CD8-positive, alpha-beta memory T cell (primary cell): ENCODE results near the gene SLC27A1. TPM values are rescaled to one million over a fixed set of nuclear protein-coding genes. Genes with fewer than 3 reads are reported as not detected.

ENCODE experiments used
- CTCF ChIA-PET: fragments of 350-600 bp; sonication (Branson Sonifier 250); formaldehyde crosslinking; loops from one replicate; lab custom pipeline; 2021; ENCODE audit warnings: antibody characterized with exemption; lab: Charles Lee
- POLR2A ChIA-PET: fragments of 350-600 bp; sonication (Branson Sonifier 250); formaldehyde crosslinking; loops from one replicate; lab custom pipeline; 2021; ENCODE audit warnings: antibody characterized with exemption; lab: Charles Lee
- DNase-seq, 5 donors: peaks; one replicate each; pipeline versions ENCODE4 v3.0.0 to v3.0.0-alpha.2; 2020 to 2022; ENCODE audit warnings: mixed read lengths in 1 of 5
- H3K27ac ChIP-seq: one replicate; pipeline ENCODE4 v1.7.0; 2013; ENCODE audit warnings: low read depth, mild to moderate bottlenecking, low read length, moderate library complexity
- H3K27me3 ChIP-seq: 2 replicates; pipeline ENCODE4 v1.7.0; 2013; ENCODE audit warnings: low read length, mild to moderate bottlenecking; ENCODE audit not compliant: insufficient read depth, poor library complexity, severe bottlenecking
- H3K36me3 ChIP-seq: 2 replicates; pipeline ENCODE4 v1.7.0; 2013; ENCODE audit warnings: mild to moderate bottlenecking, low read length, moderate library complexity; ENCODE audit not compliant: insufficient read depth
- H3K4me1 ChIP-seq: 2 replicates; pipeline ENCODE4 v1.7.0; 2013; ENCODE audit warnings: mild to moderate bottlenecking, low read length, moderate library complexity; ENCODE audit not compliant: insufficient read depth
- H3K4me3 ChIP-seq: 2 replicates; pipeline ENCODE4 v1.7.0; 2013; ENCODE audit warnings: mild to moderate bottlenecking, low read length
- H3K9me3 ChIP-seq: 2 replicates; pipeline ENCODE4 v1.7.0; 2013; ENCODE audit warnings: mild to moderate bottlenecking, low read length
- H3K27ac Mint-ChIP-seq, 8 donors: one replicate each; pipeline ENCODE4 v1.8.0; 2020 to 2021; ENCODE audit warnings: mixed read lengths in 8 of 8, mild to moderate bottlenecking in 6 of 8, inconsistent platforms in 3 of 8, moderate library complexity in 3 of 8
- H3K27me3 Mint-ChIP-seq, 2 donors: one replicate each; pipeline ENCODE4 v1.8.0; 2020 to 2021; ENCODE audit warnings: mixed read lengths in 2 of 2, mild to moderate bottlenecking in 1 of 2, moderate library complexity in 1 of 2
- H3K36me3 Mint-ChIP-seq, 3 donors: one replicate each; pipeline ENCODE4 v1.8.0; 2020 to 2021; ENCODE audit warnings: mixed read lengths in 3 of 3, inconsistent platforms in 1 of 3, mild to moderate bottlenecking in 1 of 3
- H3K4me1 Mint-ChIP-seq, 3 donors: one replicate each; pipeline ENCODE4 v1.8.0; 2020 to 2021; ENCODE audit warnings: mixed read lengths in 3 of 3, inconsistent platforms in 1 of 3, mild to moderate bottlenecking in 1 of 3
- H3K4me3 Mint-ChIP-seq, 7 donors: one replicate each; pipeline ENCODE4 v1.8.0; 2020 to 2021; ENCODE audit warnings: mixed read lengths in 7 of 7, mild to moderate bottlenecking in 6 of 7, moderate library complexity in 4 of 7, inconsistent platforms in 2 of 7
- H3K9me3 Mint-ChIP-seq, 5 donors: one replicate each; pipeline ENCODE4 v1.8.0; 2020 to 2022; ENCODE audit warnings: mixed read lengths in 5 of 5, mild to moderate bottlenecking in 3 of 5, moderate library complexity in 2 of 5, inconsistent platforms in 1 of 5
- polyA plus RNA-seq: library from polyadenylated mRNA; unstranded; fragments of 300-500 nt; fragmentation: Illumina TruSeq; gene quantifications from one replicate; pipeline ENCODE4 v1.2.3, GENCODE V29; 2021
- total RNA-seq, 2 experiments: library from RNA; stranded (reverse); gene quantifications; one replicate each; pipeline ENCODE4 v1.2.3, GENCODE V29; 2021

Gene SLC27A1
- total RNA-seq (1 to 10 TPM; 2.0 to 3.7 TPM), polyA plus RNA-seq (6.6 TPM)

DNA sequence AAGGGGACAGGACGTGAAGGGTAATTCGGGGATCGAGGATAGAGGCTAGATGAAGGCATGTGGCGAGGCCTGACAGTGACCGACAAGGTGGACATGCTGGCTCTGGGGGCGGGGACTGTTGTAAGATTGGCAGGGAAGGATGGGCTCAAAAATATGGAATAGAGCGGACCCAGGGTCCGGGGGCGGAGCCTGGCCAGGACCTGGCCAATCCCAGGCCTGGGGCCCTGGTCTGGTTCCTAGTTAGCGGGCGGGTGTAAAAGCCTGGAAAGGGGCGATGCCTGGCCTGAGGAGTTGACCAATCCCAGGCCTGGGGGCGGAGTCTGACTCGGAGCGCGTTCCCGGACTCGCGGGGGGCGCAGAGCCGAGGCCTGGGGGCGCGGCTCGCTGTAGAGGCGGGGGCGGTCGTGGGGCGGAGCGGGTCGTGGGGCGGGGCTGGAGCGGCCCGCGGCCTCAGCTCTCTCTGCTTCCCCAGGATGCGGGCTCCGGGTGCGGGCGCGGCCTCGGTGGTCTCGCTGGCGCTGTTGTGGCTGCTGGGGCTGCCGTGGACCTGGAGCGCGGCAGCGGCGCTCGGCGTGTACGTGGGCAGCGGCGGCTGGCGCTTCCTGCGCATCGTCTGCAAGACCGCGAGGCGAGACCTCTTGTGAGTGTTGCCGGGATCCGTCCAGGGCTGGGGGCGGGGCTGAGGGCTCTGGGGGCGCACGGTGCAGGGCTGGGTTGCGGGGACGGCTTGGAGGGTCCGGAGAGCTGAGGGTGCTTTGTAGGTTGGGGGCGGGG, at the start of gene SLC27A1:
TSS of gene SLC27A1 (plus strand) at position 457 of the 774 bp plus-strand sequence. CDS start at position 474, 17 bp downstream.
- H3K36me3 Mint-ChIP-seq, result peaks cover 0 to 3% (median 0%) of the 10 kb centered on the region in 3 donors
- H3K4me1 Mint-ChIP-seq, result peaks cover 21 to 32% (median 24%) of the 10 kb centered on the region in 3 donors
- H3K9me3 Mint-ChIP-seq, result no peaks in the 10 kb centered on the region
- no peaks in the 10 kb centered on the region for H3K27me3 Mint-ChIP-seq
- H3K4me3 Mint-ChIP-seq, result peak within 1 kb of the TSS; percentile 89 to 98 (median 94)
- Histone ChIP-seq H3K36me3 (no peaks in the 10 kb centered on the region), H3K27ac (peak within 1 kb of the TSS; percentile 58), H3K4me3 (peak within 1 kb of the TSS; percentile 97), H3K27me3 (no peaks in the 10 kb centered on the region), H3K9me3 (no peaks in the 10 kb centered on the region), H3K4me1 (peaks cover 23% of the 10 kb centered on the region)
- ChIA-PET CTCF (interaction anchor here (2.6 kb wide), 1 partner anchor 26 kb away, joined by 11 read pairs; no protein-coding TSS in a partner anchor), POLR2A (no interaction called here)
- DNase-seq, result peak; percentile 88 to 93 (median 91)
- peak within 1 kb of the TSS; percentile 85 to 99 (median 92) for H3K27ac Mint-ChIP-seq

DNA sequence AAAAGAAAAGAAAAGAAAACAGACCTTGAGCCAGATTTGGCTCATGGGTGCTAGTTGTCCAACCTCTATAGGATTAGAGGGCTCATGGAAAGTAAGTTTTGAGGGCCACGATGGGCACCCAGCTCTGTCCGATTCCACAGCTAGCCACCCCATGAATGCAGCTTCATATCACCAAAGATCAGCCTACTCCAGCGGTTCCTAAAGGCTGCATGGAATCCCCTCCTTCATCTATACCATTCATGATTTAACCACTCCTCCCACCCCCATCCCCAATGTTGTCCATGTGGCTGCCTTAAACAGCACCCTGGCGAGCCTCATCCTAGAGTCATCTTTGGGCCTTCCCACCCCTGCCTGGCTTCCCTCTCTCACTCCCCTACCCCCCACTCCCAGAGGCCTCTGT, 48.4 kb upstream of the SLC27A1 start:
- ChIA-PET POLR2A (no interaction called here), CTCF (no interaction called here)
- peaks cover 12 to 20% (median 18%) of the 10 kb centered on the region in 3 donors for H3K4me1 Mint-ChIP-seq
- Histone ChIP-seq H3K4me1 (peaks cover 15% of the 10 kb centered on the region), H3K27ac (no peak overlapping the region), H3K9me3 (no peaks in the 10 kb centered on the region), H3K4me3 (no peak overlapping the region), H3K27me3 (no peaks in the 10 kb centered on the region), H3K36me3 (no peaks in the 10 kb centered on the region)
- H3K4me3 Mint-ChIP-seq, result peak overlapping the region in 2 of 7 donors; percentile 24 to 94
- no peaks in the 10 kb centered on the region for H3K9me3 Mint-ChIP-seq
- H3K36me3 Mint-ChIP-seq, result peaks cover 0 to 19% (median 1%) of the 10 kb centered on the region in 3 donors
- H3K27ac Mint-ChIP-seq, result peak overlapping the region in 1 of 8 donors; percentile 38
- no peaks in the 10 kb centered on the region for H3K27me3 Mint-ChIP-seq
- DNase-seq, result no peak

DNA sequence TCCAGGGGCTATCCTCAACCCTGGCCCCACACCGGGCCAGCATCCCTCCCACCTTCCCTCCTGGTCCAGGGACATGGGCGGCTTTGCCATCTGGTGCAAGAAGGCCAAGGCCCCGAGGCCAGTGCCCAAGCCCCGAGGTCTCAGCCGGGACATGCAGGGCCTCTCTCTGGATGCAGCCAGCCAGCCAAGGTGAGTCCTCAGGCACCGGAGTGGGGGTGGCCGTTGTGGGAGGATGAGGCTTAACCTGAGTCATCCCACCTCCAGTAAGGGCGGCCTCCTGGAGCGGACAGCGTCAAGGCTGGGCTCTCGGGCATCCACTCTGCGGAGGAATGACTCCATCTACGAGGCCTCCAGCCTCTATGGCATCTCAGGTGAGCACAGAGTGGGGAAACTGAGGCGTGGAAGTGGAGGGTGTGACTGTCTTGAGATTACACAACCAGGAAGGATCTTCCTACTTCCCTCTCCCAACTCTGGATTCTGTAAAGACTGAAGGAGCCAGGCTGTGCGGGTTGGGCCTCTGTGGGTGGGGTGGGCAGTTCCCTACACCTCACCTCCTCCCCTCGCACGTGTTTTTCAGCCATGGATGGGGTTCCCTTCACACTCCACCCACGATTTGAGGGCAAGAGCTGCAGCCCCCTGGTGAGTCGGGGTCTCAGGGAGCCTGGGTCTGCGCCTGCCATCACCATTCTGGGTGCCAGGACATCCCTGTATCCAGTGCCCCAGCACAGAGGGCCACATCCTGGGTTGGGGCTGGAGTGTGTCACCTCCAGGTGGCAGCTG, 46.7 kb upstream of the SLC27A1 start:
- Histone ChIP-seq H3K4me3 (no peak overlapping the region), H3K36me3 (no peaks in the 10 kb centered on the region), H3K9me3 (no peaks in the 10 kb centered on the region), H3K4me1 (peaks cover 15% of the 10 kb centered on the region), H3K27me3 (no peaks in the 10 kb centered on the region), H3K27ac (no peak overlapping the region)
- Mint-ChIP-seq H3K4me1 (peaks cover 12 to 20% (median 18%) of the 10 kb centered on the region in 3 donors), H3K27me3 (no peaks in the 10 kb centered on the region), H3K27ac (no peak overlapping the region), H3K36me3 (peaks cover 0 to 18% (median under 1%) of the 10 kb centered on the region in 3 donors), H3K4me3 (no peak overlapping the region), H3K9me3 (no peaks in the 10 kb centered on the region)
- ChIA-PET POLR2A (interaction anchor here (0.6 kb wide), 2 partner anchors 44 to 61 kb away, joined by 3 read pairs; no protein-coding TSS in a partner anchor), CTCF (no interaction called here)
- no peak for DNase-seq

- Mint-ChIP-seq H3K4me3 (peak overlapping the region in 1 of 7 donors; percentile 34), H3K36me3 (peaks cover 0 to 16% (median 0%) of the 10 kb centered on the region in 3 donors), H3K27me3 (no peaks in the 10 kb centered on the region), H3K9me3 (no peaks in the 10 kb centered on the region), H3K4me1 (peaks cover 4 to 9% (median 9%) of the 10 kb centered on the region in 3 donors), H3K27ac (peak overlapping the region in 2 of 8 donors; percentile 47 to 84)
- H3K36me3 ChIP-seq, result no peaks in the 10 kb centered on the region
- H3K27me3 ChIP-seq, result no peaks in the 10 kb centered on the region
- peak in 1 of 5 donors; percentile 20 for DNase-seq
- H3K4me3 ChIP-seq, result no peak overlapping the region
- ChIA-PET POLR2A (no interaction called here), CTCF (no interaction called here)
- peaks cover 8% of the 10 kb centered on the region for H3K4me1 ChIP-seq
- no peaks in the 10 kb centered on the region for H3K9me3 ChIP-seq
- H3K27ac ChIP-seq, result no peak overlapping the region
These were observed 45.5 kb upstream of the SLC27A1 start for GRCh38 chr19:17424743-17425365.

GRCh38 chr19:17429641-17430113, 40.6 kb upstream of the SLC27A1 start:
- no peaks in the 10 kb centered on the region for H3K27me3 ChIP-seq
- H3K27me3 Mint-ChIP-seq, result no peaks in the 10 kb centered on the region
- no peak overlapping the region for H3K27ac ChIP-seq
- H3K36me3 Mint-ChIP-seq, result no peaks in the 10 kb centered on the region
- H3K27ac Mint-ChIP-seq, result peak overlapping the region in 2 of 8 donors; percentile 33 to 50
- H3K36me3 ChIP-seq, result no peaks in the 10 kb centered on the region
- ChIA-PET CTCF (no interaction called here), POLR2A (interaction anchor here (0.6 kb wide), 1 partner anchor 508 kb away, joined by 4 read pairs; no protein-coding TSS in a partner anchor)
- H3K9me3 ChIP-seq, result no peaks in the 10 kb centered on the region
- DNase-seq, result no peak
- no peaks in the 10 kb centered on the region for H3K9me3 Mint-ChIP-seq
- H3K4me1 Mint-ChIP-seq, result no peaks in the 10 kb centered on the region
- no peaks in the 10 kb centered on the region for H3K4me1 ChIP-seq
- H3K4me3 ChIP-seq, result no peak overlapping the region
- no peak overlapping the region for H3K4me3 Mint-ChIP-seq

DNA sequence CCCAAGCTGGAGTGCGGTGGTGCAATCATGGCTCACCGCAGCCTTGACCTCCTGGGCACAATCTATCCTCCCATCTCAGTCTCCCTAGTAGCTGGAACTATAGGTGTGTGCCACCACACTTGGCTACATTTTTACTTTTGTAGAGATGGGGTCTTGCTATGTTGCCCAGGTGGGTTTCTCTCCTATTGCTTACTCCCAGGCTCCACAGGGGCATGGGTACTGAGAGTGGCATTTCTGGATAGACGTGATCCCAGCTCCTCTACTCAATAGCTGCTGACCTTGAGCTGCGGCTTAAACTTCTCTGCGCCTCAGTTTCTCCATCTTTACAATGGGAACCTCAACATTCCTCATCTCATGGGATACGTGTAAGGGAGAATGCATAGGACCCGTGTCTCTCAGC, 38.9 kb upstream of the SLC27A1 start:
- no peaks in the 10 kb centered on the region for H3K9me3 ChIP-seq

GRCh38 chr19:17435218-17435617, 35.1 kb upstream of the SLC27A1 start:
- CTCF ChIA-PET, result no interaction called here
- DNase-seq, result no peak
- Histone ChIP-seq H3K36me3 (no peaks in the 10 kb centered on the region), H3K4me3 (no peak overlapping the region), H3K4me1 (no peaks in the 10 kb centered on the region), H3K27ac (no peak overlapping the region), H3K9me3 (no peaks in the 10 kb centered on the region), H3K27me3 (no peaks in the 10 kb centered on the region)
- Mint-ChIP-seq H3K27ac (no peak overlapping the region), H3K9me3 (no peaks in the 10 kb centered on the region), H3K4me3 (no peak overlapping the region), H3K4me1 (no peaks in the 10 kb centered on the region), H3K27me3 (peaks cover 0 to 2% of the 10 kb centered on the region in 2 donors), H3K36me3 (no peaks in the 10 kb centered on the region)
- POLR2A ChIA-PET, result no interaction called here

More for the DNA sequence above, 38.9 kb upstream of the SLC27A1 start:
- no peaks in the 10 kb centered on the region for H3K4me1 Mint-ChIP-seq
- no peaks in the 10 kb centered on the region for H3K36me3 ChIP-seq
- H3K9me3 Mint-ChIP-seq, result no peaks in the 10 kb centered on the region
- no peak for DNase-seq
- peak overlapping the region in 2 of 8 donors; percentile 2 to 69 for H3K27ac Mint-ChIP-seq
- H3K4me1 ChIP-seq, result no peaks in the 10 kb centered on the region
- ChIA-PET CTCF (no interaction called here), POLR2A (no interaction called here)
- H3K27me3 Mint-ChIP-seq, result no peaks in the 10 kb centered on the region
- H3K4me3 ChIP-seq, result no peak overlapping the region
- H3K27me3 ChIP-seq, result no peaks in the 10 kb centered on the region
- H3K4me3 Mint-ChIP-seq, result no peak overlapping the region
- no peaks in the 10 kb centered on the region for H3K36me3 Mint-ChIP-seq
- no peak overlapping the region for H3K27ac ChIP-seq
